ENCODE measurements around the gene KLHL8.

KLHL8 gene

GRCh38 chr4:87118826-87119225 lies 101.6 kb downstream of the KLHL8 start:
- DNase-seq = no peak

- DNase-seq = no peak
Measured at GRCh38 chr4:87118421-87118820, 102.0 kb downstream of the KLHL8 start.

- no peak for DNase-seq
Measured at GRCh38 chr4:87117732-87118075, 102.7 kb downstream of the KLHL8 start.

- DNase-seq = peak; percentile 10
Measured at GRCh38 chr4:87117051-87117731, 103.2 kb downstream of the KLHL8 start.

- DNase-seq = no peak
Measured at GRCh38 chr4:87116231-87116630, 104.2 kb downstream of the KLHL8 start.

- DNase-seq = no peak
Measured at GRCh38 chr4:87114245-87115062, 106.0 kb downstream of the KLHL8 start.

GRCh38 chr4:87112063-87112462 lies 108.4 kb downstream of the KLHL8 start:
- no peak for DNase-seq
